Measurements from ENCODE around the gene SEPTIN2.
A peak's percentile ranks its signal among the peaks of the same experiment; 100 is the strongest.
"Not testable (repeated sequence)": the region's sequence is repeated elsewhere in the genome, so short reads cannot be mapped to it uniquely, and the experiment has no call there.

Gene SEPTIN2

GRCh38 chr2:241288324-241288888 is 27.3 kb upstream of the SEPTIN2 start:
- no peak for DNase-seq

- DNase-seq: no peak
Measured at GRCh38 chr2:241289053-241289452, 26.7 kb upstream of the SEPTIN2 start.

- no peak for DNase-seq
Measured at GRCh38 chr2:241289597-241289996, 26.1 kb upstream of the SEPTIN2 start.

- DNase-seq: no peak
Measured at GRCh38 chr2:241291153-241291552, 24.6 kb upstream of the SEPTIN2 start.

- no peak for DNase-seq
Measured at GRCh38 chr2:241291977-241292376, 23.7 kb upstream of the SEPTIN2 start.

GRCh38 chr2:241293378-241293797 is 22.3 kb upstream of the SEPTIN2 start:
- DNase-seq: not testable (repeated sequence)

GRCh38 chr2:241295326-241296095 is 20.2 kb upstream of the SEPTIN2 start:
- no peak for DNase-seq

- DNase-seq: no peak
Measured at GRCh38 chr2:241296767-241297166, 19.0 kb upstream of the SEPTIN2 start.

- peak; percentile 53 for DNase-seq
Measured at GRCh38 chr2:241298673-241299072, 17.1 kb upstream of the SEPTIN2 start.

GRCh38 chr2:241300000-241300399 is 15.7 kb upstream of the SEPTIN2 start:
- peak; percentile 63 for DNase-seq

GRCh38 chr2:241302083-241302482 is 13.6 kb upstream of the SEPTIN2 start:
- DNase-seq: no peak

- DNase-seq: no peak
Measured at GRCh38 chr2:241302759-241303651, 12.7 kb upstream of the SEPTIN2 start.

GRCh38 chr2:241304039-241304670 is 11.6 kb upstream of the SEPTIN2 start:
- no peak for DNase-seq

GRCh38 chr2:241307055-241307454 is 8.7 kb upstream of the SEPTIN2 start:
- no peak for DNase-seq

GRCh38 chr2:241308267-241308666 is 7.5 kb upstream of the SEPTIN2 start:
- DNase-seq: no peak

GRCh38 chr2:241308832-241309500 is 6.8 kb upstream of the SEPTIN2 start:
- DNase-seq: no peak

- peak; percentile 65 for DNase-seq
Measured at GRCh38 chr2:241309684-241310117, 6.0 kb upstream of the SEPTIN2 start.

GRCh38 chr2:241310917-241311566 is 4.7 kb upstream of the SEPTIN2 start:
- no peak for DNase-seq

- DNase-seq: no peak
Measured at GRCh38 chr2:241312082-241312481, 3.6 kb upstream of the SEPTIN2 start.

- no peak for DNase-seq
Measured at GRCh38 chr2:241313543-241314095, 2.1 kb upstream of the SEPTIN2 start.

Measured in CD4-positive, alpha-beta T cell treated with Interleukin-21 for 1 hour (primary cell).